HFFc6 (cell line): Measurements from ENCODE around the gene CCSER1. TPM values are rescaled to one million over a fixed set of nuclear protein-coding genes. Genes with fewer than 3 reads are reported as not detected.

ENCODE experiments used
- DNase-seq: peaks from one replicate; pipeline ENCODE4 v3.0.0-alpha.2; 2018
- H3K27ac Mint-ChIP-seq: 2 replicates; pipeline ENCODE4 v1.8.0; 2020; ENCODE audit warnings: mild to moderate bottlenecking, mixed read lengths
- H3K27me3 Mint-ChIP-seq: 2 replicates; pipeline ENCODE4 v1.8.0; 2021; ENCODE audit warnings: mild to moderate bottlenecking, moderate library complexity, mixed read lengths; ENCODE audit not compliant: insufficient read depth
- H3K36me3 Mint-ChIP-seq: 2 replicates; pipeline ENCODE4 v1.8.0; 2021; ENCODE audit warnings: low read depth, mixed read lengths
- H3K4me1 Mint-ChIP-seq: 2 replicates; pipeline ENCODE4 v1.8.0; 2020; ENCODE audit warnings: low read depth, mixed read lengths
- H3K4me3 Mint-ChIP-seq: 2 replicates; pipeline ENCODE4 v1.8.0; 2020; ENCODE audit warnings: mild to moderate bottlenecking, moderate library complexity, mixed read lengths
- H3K9me3 Mint-ChIP-seq: 2 replicates; pipeline ENCODE4 v1.8.0; 2020; ENCODE audit warnings: mild to moderate bottlenecking, mixed read lengths
- CTCF ChIP-seq: fragments of 200-600 bp; sonication (generic); IDR thresholded peaks from 2 replicates; pipeline ENCODE4 v1.5.0; 2021; ENCODE audit warnings: antibody characterized with exemption, mild to moderate bottlenecking
- total RNA-seq, 6 experiments: library from RNA; stranded (reverse); fragmentation: NEBNext Ultra II Directional; extraction: Animal tissue kit (Norgen Biotek cat#: 25700); gene quantifications; 2 replicates in 1 of 6; 3 replicates in 5 of 6; pipeline ENCODE4 v1.2.3, GENCODE V29; 2021

Gene CCSER1
- total RNA-seq, 6 experiments from 2014 or later, result not detected

- Mint-ChIP-seq H3K36me3 (no peaks in the 10 kb centered on the region), H3K9me3 (peaks cover 5% of the 10 kb centered on the region), H3K27ac (no peak overlapping the region), H3K4me3 (no peak overlapping the region), H3K4me1 (no peaks in the 10 kb centered on the region), H3K27me3 (no peaks in the 10 kb centered on the region)
- no peak for TF ChIP-seq CTCF
- DNase-seq, result no peak
Measured at GRCh38 chr4:91064157-91064853, 937.1 kb downstream of the CCSER1 start.

- no peak for TF ChIP-seq CTCF
- Mint-ChIP-seq H3K4me3 (no peak overlapping the region), H3K27ac (no peak overlapping the region), H3K4me1 (no peaks in the 10 kb centered on the region), H3K27me3 (no peaks in the 10 kb centered on the region), H3K9me3 (peaks cover 5% of the 10 kb centered on the region), H3K36me3 (no peaks in the 10 kb centered on the region)
- DNase-seq, result no peak
Measured at GRCh38 chr4:91065117-91065516, 937.9 kb downstream of the CCSER1 start.

- DNase-seq, result no peak
- Mint-ChIP-seq H3K27ac (no peak overlapping the region), H3K36me3 (no peaks in the 10 kb centered on the region), H3K4me3 (no peak overlapping the region), H3K9me3 (peaks cover 5% of the 10 kb centered on the region), H3K27me3 (no peaks in the 10 kb centered on the region), H3K4me1 (no peaks in the 10 kb centered on the region)
- no peak for TF ChIP-seq CTCF
Measured at GRCh38 chr4:91070736-91071135, 943.5 kb downstream of the CCSER1 start.

- H3K4me3 Mint-ChIP-seq, result no peak overlapping the region
- DNase-seq, result no peak
- no peaks in the 10 kb centered on the region; the same call in 1 of the 2 replicates for H3K27me3 Mint-ChIP-seq
- H3K4me1 Mint-ChIP-seq, result no peaks in the 10 kb centered on the region
- no peaks in the 10 kb centered on the region for H3K36me3 Mint-ChIP-seq
- H3K9me3 Mint-ChIP-seq, result peaks cover 43% of the 10 kb centered on the region
- no peak overlapping the region for H3K27ac Mint-ChIP-seq
- TF ChIP-seq CTCF, result no peak
Measured at GRCh38 chr4:91076147-91076546, 949.0 kb downstream of the CCSER1 start.

- no peaks in the 10 kb centered on the region for H3K4me1 Mint-ChIP-seq
- H3K27me3 Mint-ChIP-seq, result no peaks in the 10 kb centered on the region
- no peaks in the 10 kb centered on the region for H3K36me3 Mint-ChIP-seq
- TF ChIP-seq CTCF, result no peak
- no peak overlapping the region for H3K4me3 Mint-ChIP-seq
- no peak for DNase-seq
- H3K27ac Mint-ChIP-seq, result no peak overlapping the region
- peaks cover 28% of the 10 kb centered on the region for H3K9me3 Mint-ChIP-seq
Measured at GRCh38 chr4:91085961-91086360, 958.8 kb downstream of the CCSER1 start.
